NCI-H2171 treated with DMSO at 0.1 percent for 48 hours (cell line): ENCODE measurements around the gene FLYWCH1.

Experiments
- DNase-seq: peaks from one replicate; lab custom pipeline; 2025; lab: John Stamatoyannopoulos, UW

FLYWCH1 gene

DNA sequence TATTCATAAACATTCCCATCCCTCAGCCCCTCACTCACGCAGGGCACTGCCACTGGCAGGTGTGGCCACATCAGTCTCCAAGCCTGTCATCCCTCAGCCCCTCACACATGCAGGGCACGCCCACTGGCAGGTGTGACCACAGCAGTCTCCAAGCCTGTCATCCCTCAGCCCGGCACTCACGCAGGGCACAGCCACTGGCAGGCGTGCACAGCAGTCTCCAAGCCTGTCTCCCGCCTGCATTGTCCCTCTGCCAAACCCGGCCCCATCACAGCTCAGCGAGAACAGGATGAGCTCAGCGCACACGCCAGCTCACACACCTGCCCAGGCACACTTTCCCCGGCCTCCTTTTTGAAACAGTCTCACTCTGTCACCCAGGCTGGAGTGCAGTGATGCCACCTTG lies 40.9 kb downstream of the FLYWCH1 start:
- peak; percentile 30 for DNase-seq

DNA sequence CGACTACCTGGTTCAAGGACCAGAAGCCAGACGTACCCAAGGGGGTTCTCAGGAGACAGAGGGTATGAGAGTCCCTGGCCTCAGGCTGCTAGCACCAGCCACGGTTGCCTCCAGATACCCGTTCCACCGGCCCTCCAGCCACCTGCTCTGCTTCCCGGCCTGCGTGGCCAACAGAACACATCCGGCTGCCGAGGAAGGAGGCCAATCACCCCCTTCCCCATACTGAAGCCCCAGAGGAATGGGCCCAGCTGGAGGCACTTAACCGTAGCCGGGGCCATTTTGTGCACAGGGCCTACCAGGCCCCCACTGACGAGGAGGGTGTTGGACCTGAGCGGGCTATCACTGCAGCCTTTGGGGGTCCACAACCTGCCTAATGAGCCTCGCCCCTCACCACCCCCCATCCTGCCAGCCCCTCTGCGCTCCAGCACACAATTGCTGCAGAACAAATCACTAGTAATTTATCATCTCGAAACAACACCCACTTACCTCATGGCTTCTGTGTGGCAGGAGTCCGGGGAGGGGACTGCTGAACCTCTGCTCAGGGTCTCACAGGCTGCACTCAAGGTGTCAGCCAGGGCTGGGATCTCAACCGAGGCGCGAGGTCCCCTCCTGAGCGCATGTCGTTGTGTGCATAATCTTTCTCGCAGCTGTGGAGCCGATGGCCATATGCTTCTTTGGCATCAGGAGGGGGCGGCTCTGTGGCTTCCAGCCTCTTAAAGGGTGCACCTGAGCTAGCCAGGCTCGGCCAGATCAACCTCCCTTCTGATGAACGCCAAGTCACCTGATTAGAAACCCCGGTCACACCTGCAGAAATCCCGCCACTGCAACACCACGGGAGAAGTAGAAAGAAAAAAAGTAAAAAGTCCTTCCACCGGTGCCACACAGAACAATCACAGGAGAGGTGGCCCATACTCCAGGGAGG lies 42.2 kb downstream of the FLYWCH1 start:
- DNase-seq = peak; percentile 80

DNA sequence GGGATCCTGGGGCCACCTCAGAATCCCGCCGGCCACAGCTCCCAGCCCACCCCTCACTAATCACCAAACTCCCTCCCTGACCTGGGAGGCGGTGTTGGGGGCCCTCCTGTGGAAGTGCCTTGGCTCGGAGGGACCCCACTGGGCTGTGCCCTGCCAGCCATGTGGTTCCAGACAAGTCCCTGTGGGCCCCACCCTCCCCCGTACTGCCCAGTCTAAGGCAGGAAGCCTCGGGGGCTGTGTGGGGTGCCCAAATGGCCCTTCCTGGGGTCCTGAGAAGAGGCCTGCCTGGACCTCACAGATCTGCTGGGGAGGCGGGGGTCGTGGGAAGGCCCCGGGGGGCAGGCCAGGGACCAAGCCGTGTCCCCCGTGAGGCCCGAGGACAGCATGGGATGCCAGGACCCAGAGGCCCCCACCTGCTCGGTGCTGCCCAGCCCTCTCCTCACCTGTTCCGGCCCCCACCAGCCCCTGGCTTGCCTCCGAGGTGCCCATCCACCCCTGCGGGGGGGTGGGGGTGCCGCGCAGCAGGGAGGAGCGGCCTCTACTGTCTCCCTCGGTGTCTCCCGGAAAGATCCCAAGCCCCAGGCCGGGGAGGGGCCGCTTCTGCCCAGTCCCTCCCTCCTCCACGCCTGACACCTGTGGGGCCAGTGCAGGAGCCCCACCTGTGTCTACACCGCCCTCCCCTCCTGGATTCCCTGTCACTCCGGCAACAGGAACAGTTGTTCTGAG lies 43.1 kb downstream of the FLYWCH1 start:
- peak; percentile 21 for DNase-seq

DNA sequence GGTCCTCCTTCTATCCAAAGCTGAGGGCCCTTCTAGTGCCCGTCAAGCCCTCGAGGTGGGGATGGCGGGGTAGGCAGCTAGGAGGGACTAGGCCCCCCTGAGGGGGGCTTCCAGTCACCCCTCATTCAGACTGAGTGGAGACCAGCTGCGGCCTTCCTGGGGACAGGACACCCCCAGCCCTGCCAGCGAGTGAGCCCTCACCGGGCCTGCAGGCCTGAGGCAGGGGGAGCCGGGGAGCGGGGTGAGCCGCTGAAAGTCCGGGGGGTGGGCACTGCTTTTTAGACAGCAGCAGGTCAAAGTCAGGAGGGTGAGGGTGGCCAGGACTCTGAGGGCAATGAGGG lies 43.7 kb downstream of the FLYWCH1 start:
- no peak for DNase-seq

DNA sequence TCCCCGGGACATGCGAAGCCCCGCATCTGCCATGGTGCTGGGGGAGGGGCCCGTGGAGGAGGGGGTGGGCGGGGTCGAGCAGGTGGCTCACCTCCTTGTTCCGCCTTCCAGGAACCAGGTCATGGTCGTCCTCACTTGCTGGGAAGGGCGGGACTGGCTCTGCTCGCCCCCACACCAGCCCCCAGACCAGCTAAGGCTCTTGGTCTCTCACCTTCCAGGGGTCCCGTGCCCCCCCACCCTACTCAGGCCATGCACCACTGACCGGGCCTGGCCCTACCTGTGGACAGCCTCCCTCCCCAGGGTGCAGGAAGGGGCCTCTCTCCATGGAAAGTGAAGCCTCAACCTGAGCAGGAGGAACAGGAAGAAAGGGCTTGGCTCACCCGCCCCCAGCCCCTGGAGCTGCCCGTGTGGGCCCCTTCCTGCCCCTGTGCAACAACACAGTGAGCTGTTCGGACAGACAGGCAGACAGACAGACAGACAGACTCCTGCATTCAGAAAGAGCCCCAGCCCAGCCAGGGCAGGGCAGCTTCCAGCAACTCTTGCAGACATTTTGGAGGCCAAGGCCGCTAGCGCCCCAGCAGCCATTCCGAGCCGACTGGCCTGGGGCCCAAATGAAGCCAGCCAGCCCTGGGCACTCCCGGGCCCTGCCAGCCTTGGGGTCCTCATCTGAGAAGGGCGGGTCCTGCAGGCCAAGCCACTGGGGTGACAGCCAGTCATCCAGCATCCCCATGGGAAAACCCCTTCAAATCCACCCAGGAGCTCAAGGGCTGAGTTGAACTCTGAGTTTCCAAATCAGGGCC lies 44.2 kb downstream of the FLYWCH1 start:
- no peak for DNase-seq

DNA sequence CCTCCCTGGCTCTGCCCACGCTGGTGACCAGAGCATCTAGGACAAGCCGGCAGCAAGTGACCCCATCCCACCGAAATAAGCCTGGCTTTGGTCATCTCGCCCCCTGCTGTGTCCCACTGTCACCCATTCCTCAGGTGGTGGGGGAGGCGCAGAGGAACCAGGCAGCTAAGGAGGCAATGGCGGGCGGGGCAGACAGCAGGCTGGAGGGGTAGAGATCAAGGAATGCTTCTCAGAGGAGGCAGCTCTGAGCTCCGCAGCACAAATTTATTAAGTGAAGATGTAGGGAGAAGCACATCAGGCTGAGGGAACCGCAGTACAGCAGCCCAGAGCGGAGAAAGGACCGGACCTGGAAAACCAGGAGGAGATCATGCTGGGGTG lies 44.8 kb downstream of the FLYWCH1 start:
- no peak for DNase-seq

DNA sequence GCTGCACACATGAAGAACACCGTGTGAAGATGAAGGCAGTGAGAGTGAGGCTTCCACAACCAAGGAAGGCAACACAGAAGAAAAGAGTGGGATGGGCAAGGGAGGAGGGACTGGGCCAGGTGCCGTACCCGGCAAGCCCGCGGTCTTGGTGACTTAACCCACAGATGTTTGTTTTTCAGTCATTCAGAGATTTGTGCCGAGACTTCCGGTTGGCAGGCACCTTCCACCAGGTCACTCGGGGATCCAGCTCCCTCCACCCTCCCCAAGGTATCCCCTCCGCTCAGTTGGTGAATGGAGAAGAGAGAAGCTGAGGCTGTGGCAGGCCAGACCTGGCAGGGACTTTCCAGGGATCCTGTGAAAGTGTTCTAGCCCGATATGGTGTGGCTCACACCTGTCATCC lies 47.5 kb downstream of the FLYWCH1 start:
- DNase-seq = no peak

DNA sequence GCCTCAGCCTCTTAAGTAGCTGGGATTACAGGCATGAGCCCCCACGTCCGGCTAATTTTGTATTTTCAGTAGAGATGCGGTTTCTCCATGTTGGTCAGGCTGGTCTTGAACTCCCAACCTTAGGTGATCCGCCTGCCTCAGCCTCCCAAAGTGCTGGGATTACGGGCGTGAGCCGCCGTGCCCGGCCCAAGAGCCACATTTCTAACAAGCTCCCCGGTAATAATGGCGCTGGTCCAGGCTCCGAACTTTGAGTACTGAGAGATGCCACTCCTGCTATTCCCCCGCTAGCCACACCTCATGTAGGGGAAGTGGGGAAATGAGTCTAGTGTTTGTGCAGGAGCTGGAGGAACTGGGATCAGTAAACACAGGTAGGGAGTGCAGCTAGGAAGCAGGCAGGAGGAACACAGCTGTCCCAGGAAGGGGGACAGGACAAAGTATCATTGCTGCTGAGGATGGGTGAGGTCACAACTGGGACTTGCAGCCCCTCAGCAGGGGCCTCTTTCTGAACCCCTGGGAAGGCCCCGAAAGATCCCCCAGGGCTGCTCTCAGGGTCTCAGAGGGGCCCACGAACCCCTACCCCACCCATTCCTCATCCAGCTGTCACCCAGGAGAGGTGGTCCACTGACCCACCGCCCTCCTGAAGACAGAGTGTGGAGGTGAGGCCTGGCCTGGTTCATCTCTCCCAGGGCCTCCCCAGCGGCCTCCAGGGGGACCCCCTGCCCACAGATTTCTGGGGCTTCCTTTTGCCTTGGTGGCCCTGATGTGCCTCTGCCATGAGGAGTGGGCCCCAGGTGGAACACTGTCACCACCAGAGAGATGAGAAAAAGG lies 48.7 kb downstream of the FLYWCH1 start:
- no peak for DNase-seq

DNA sequence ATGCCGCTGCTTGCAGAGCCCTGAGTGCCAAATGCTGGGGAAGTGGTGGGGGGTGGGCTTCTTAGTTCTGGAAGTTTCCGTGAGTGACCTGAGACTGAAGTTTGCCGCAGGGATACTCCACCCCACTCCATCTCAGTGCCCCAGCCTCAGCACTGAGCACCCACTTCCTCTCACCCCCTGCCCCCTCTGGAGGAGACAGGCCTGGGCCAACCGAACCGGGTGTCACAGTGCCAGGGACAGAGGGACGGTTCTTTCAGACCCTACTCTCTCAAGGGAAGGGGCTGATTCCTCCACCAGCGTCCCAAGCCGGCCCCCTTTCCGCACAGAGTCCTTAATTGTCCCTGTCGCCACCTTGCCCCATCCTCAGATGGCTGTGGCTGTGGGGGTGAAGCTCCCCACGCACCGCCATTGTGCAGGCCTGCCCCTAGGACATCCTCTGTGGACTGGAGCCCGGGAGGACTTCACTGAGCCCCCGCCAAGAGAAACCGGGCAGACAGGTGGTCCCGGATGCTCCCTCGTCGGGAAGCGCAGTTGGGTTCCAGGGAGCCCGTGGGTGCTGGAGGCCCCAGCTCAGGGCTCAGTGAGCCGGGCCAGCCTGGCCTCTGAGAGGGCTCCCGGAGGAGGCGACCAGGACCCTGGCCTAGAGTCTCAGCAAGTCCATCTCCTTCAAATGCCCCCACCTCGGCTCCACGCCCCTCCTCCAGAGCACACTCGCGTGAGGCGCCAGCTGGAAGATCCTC lies 50.8 kb downstream of the FLYWCH1 start:
- DNase-seq = no peak

DNA sequence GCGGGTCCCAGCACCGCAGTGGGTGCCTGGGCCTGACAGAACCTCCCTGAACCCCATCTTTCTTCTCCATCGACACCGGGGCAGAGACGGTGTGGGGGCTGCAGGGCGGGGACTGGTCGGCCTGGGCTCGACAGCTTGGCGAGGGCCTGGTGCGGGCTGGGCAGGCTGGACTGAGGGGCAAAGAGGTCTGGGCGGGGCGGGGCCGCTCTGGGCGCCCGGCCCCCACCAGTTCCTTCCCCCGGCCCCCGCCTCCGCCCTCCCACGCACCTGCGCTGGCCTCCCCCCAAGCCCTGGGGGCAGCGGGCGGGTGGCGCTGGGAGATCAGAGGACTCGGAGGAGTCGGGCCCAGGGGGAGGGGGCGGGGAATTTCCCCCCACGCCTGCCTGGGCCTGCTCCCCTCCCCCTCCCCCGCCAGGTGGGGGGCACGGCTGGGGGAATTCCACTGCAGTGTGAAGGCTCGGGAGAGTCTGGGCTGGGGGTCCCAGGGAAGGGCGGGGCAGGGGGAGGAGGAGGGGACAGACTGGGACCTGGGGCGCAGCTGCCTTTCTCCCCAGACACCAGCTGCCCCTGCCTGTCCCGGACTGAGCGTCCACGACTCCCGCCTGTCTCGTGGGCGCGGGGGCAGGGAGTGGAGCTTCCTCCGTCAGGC lies 51.5 kb downstream of the FLYWCH1 start:
- no peak for DNase-seq

DNA sequence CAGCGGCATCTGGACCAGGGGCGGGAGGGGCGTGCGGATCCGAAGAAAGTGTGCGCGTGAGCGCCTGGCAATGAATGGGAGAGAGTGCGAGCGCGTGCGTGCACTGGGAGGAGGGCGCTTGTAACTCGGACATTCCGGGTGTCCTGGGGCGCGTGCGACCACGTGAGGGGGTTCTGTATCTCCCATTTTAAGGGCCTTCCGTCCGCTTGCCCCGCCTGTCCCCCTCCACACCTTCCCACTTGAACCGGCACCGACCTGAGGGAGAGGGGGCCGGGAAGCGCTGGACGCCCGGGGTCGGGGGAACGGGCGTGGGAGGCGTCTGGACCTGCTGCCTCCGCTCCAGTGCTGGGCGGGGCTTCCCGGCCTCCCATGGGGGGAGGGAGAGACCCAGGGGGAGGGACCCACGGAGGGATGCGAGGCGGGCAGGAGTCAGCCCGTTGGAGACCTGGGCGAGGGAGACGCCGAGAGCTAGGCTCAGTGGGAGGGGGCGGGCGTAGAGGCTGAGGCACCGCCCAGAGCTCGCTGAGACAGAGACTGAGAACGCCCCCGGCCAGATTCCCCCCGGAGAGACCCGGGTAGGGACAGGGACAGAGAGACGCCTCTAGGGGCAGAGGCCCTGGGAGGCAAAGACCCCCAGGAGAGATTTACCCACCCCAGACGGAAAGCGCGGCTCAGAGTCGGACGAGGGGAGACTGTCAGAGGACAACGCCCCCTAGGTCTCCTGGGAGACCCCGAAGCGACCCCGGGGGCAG lies 52.2 kb downstream of the FLYWCH1 start, which contains the start of gene KREMEN2:
TSS of gene KREMEN2 (plus strand) at position 553 of the 752 bp plus-strand sequence. CDS start 246 bp downstream, outside the sequence.
- DNase-seq = peak; percentile 75

DNA sequence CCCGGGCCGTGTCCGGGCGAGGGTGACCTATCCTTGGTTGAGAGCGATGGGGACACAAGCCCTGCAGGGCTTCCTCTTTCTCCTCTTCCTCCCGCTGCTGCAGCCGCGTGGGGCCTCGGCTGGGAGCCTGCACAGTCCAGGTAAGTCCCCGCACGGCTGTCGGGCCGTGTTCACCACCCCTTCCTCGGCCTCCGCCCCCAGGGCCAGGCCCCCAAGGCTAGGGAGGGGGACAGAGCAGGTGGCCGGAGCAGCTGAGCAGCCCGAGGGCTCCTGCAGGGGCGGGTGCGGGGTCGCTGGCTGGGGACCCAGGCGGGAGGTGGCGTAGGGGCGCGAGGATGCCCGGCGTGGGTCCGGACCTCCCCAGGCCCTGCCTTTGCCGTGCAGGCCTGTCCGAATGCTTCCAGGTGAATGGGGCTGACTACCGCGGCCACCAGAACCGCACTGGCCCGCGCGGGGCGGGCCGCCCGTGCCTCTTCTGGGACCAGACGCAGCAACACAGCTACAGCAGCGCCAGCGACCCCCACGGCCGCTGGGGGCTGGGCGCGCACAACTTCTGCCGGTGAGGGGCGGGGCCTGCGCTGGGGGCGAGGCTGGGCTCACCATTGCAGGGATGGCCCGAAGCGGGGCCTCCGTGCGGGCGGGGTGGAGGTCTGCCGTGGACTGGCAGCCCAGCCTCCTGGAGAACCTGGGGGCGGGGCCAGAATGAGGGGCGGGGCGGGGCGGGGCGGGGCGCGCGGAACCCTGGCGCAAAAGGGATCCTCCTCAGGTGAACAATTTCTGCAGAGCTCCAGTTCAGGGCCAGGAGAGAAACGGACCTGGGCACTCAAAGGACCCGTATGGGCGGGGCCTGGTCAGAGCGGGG lies 53.0 kb downstream of the FLYWCH1 start:
- DNase-seq = peak; percentile 86

DNA sequence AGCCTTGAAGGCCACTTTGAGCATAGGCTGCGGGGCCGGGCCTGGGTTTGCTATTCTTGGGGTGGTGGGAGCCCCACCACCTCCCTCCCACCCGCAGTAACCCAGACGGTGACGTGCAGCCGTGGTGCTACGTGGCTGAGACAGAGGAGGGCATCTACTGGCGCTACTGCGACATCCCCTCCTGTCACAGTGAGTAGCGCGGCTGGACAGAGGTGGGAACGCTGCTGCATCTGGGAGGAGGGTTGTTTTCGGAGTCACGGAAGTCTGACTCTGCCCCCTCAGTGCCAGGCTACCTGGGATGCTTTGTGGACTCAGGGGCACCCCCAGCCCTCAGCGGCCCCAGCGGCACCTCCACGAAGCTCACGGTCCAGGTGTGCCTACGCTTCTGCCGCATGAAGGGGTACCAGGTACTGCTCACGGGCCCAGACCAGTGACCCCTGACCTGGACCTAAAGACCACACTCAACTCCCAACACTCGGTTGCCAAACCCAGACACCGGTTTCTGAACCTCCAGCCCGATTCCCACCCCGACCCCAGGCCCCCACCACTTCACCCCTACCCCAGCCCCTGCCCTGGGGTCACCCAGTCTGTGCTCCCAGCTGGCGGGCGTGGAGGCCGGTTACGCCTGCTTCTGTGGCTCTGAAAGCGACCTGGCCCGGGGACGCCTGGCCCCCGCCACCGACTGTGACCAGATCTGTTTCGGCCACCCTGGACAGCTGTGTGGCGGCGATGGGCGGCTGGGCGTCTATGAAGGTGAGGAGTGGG lies 54.5 kb downstream of the FLYWCH1 start:
- no peak for DNase-seq

DNA sequence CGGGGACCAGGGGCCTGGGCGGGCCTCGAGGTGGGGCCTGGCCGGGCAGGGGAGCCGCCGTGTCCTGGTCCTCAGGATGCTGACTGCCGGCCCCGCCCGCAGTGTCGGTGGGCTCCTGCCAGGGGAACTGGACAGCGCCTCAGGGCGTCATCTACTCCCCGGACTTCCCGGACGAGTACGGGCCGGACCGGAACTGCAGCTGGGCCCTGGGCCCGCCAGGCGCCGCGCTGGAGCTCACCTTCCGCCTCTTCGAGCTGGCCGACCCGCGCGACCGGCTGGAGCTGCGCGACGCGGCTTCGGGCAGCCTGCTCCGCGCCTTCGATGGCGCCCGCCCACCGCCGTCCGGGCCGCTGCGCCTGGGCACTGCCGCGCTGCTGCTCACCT lies 55.1 kb downstream of the FLYWCH1 start:
- DNase-seq = no peak

DNA sequence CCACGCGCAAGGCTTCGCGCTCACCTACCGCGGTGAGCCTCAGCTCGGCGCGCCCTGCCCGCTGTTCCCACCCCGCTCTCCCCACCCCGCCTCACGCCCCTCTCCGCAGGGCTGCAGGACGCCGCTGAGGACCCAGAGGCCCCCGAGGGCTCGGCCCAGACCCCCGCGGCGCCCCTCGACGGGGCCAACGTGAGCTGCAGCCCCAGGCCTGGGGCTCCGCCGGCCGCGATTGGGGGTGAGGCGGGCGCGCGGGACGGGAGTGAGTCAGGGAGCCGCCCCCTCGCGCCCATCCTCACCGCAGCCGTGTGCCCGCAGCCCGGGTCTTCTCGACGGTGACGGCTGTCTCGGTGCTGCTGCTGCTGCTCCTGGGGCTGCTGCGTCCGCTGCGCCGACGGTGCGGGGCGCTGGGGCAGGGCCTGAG lies 55.5 kb downstream of the FLYWCH1 start:
- DNase-seq = no peak

DNA sequence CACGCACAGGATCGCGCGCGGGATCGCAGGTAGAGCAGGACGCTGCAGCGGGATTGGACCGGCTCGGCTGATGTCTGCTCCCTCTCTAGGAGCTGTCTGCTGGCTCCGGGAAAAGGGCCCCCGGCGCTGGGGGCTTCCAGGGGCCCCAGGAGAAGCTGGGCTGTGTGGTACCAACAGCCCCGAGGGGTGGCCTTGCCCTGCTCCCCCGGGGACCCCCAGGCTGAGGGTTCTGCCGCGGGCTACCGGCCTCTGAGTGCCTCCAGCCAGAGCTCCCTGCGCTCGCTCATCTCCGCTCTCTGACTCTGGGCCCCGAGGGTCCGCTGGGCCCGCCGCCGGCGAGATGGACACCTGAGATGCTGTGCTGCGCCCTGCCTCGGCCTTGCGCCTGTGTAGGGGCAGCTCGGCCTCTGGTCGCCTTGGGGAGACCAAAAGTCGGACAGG lies 56.0 kb downstream of the FLYWCH1 start:
- DNase-seq = no peak

DNA sequence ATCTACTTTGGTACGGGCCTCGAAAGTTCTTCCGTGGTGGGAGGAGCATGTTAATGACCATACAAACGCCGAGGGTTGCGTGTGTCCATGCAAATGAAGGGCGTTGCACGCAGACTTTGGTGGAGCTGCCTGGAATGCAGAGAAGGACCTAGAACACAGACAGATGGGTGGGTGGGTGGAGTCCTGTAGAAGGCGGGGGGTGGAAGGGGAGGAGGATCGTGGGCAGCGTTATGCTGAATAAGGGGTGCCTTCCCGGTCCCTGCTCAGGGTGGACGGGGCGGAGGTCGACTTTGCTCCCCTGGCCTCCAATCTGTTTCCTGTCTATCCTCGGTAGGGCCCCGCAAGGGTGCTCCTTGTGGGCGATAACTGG lies 56.6 kb downstream of the FLYWCH1 start:
- DNase-seq = peak; percentile 59
